ENCODE measurements around the gene SNX30.

The SNX30 gene

GRCh38 chr9:112890106-112891081, 139.8 kb downstream of the SNX30 start, which contains the start of gene SLC46A2:
SLC46A2 (minus strand) TSS chr9:112890876; CDS start chr9:112890681, 195 bp downstream.
- H3K4me3 ChIP-seq (ENCODE audit: low read depth, low read length) = peak within 1 kb of the TSS; percentile 29
- CTCF ChIA-PET = interaction anchor here (3.4 kb wide), 1 partner anchor 12 kb away, joined by 17 read pairs; no protein-coding TSS in a partner anchor
- H3K9me3 ChIP-seq (ENCODE audit: control insufficient read depth, insufficient read depth, low read depth, low read length) = no peaks in the 10 kb centered on the region
- no peak within 1 kb of the TSS for H3K27ac ChIP-seq (ENCODE audit: extremely low read depth, low read depth, low read length)
- POLR2A ChIA-PET = no interaction called here
- no peaks in the 10 kb centered on the region for H3K4me1 ChIP-seq (ENCODE audit: control insufficient read depth, insufficient read depth, low read length)
- TF ChIP-seq ZNF214 (tag by site-specific recombination; IDR thresholded peaks at IDR 0.05; ENCODE audit: borderline replicate concordance) = no peak
- TF ChIP-seq SP7 (tag by site-specific recombination; IDR thresholded peaks at IDR 0.05) = no peak
- no peak for TF ChIP-seq ZNF629 (tag by site-specific recombination; IDR thresholded peaks at IDR 0.05)
- TF ChIP-seq ZNF510 (tag by site-specific recombination; IDR thresholded peaks at IDR 0.05; ENCODE audit: insufficient replicate concordance) = no peak
- H3K36me3 ChIP-seq (ENCODE audit: control insufficient read depth in 2 of 2, insufficient read depth in 1 of 2, low read length in 2 of 2) = no peaks in the 10 kb centered on the region

- TF ChIP-seq RBAK (tag by site-specific recombination; IDR thresholded peaks at IDR 0.05) (no peak), ZNF776 (tag by site-specific recombination; IDR thresholded peaks at IDR 0.05; ENCODE audit: borderline replicate concordance) (no peak), ZNF184 (tag by site-specific recombination; IDR thresholded peaks at IDR 0.05) (no peak), ZNF48 (tag by site-specific recombination; IDR thresholded peaks at IDR 0.05) (no peak)
- Histone ChIP-seq H3K4me1 (ENCODE audit: control insufficient read depth, insufficient read depth, low read length) (no peaks in the 10 kb centered on the region), H3K9me3 (ENCODE audit: control insufficient read depth, insufficient read depth, low read depth, low read length) (no peaks in the 10 kb centered on the region), H3K4me3 (ENCODE audit: low read depth, low read length) (no peak overlapping the region), H3K27ac (ENCODE audit: extremely low read depth, low read depth, low read length) (no peak overlapping the region), H3K36me3 (ENCODE audit: control insufficient read depth in 2 of 2, insufficient read depth in 1 of 2, low read length in 2 of 2) (no peaks in the 10 kb centered on the region)
- POLR2A ChIA-PET = no interaction called here
- CTCF ChIA-PET = interaction anchor here (2.6 kb wide), 1 partner anchor 12 kb away, joined by 15 read pairs; no protein-coding TSS in a partner anchor
Measured at GRCh38 chr9:112891521-112891920, 141.0 kb downstream of the SNX30 start.

GRCh38 chr9:112892981-112893380, 142.4 kb downstream of the SNX30 start:
- TF ChIP-seq ZNF530 (tag by site-specific recombination; IDR thresholded peaks at IDR 0.05; ENCODE audit: low read depth) = no peak
- TF ChIP-seq ZNF768 (tag by site-specific recombination; IDR thresholded peaks at IDR 0.05) = no peak
- TF ChIP-seq ZNF146 (tag by site-specific recombination; IDR thresholded peaks at IDR 0.05) = no peak
- no peak for TF ChIP-seq ZBTB44 (tag by site-specific recombination; IDR thresholded peaks at IDR 0.05)
- no peaks in the 10 kb centered on the region for H3K9me3 ChIP-seq (ENCODE audit: control insufficient read depth, insufficient read depth, low read depth, low read length)
- no peak overlapping the region for H3K27ac ChIP-seq (ENCODE audit: extremely low read depth, low read depth, low read length)
- POLR2A ChIA-PET = no interaction called here
- no peaks in the 10 kb centered on the region for H3K36me3 ChIP-seq (ENCODE audit: control insufficient read depth in 2 of 2, insufficient read depth in 1 of 2, low read length in 2 of 2)
- CTCF ChIA-PET = interaction anchor here (2.6 kb wide), 1 partner anchor 10 kb away, joined by 15 read pairs; no protein-coding TSS in a partner anchor
- H3K4me1 ChIP-seq (ENCODE audit: control insufficient read depth, insufficient read depth, low read length) = no peaks in the 10 kb centered on the region
- no peak overlapping the region for H3K4me3 ChIP-seq (ENCODE audit: low read depth, low read length)

- H3K27ac ChIP-seq (ENCODE audit: extremely low read depth, low read depth, low read length) = no peak overlapping the region
- no peaks in the 10 kb centered on the region for H3K4me1 ChIP-seq (ENCODE audit: control insufficient read depth, insufficient read depth, low read length)
- H3K36me3 ChIP-seq (ENCODE audit: control insufficient read depth in 2 of 2, insufficient read depth in 1 of 2, low read length in 2 of 2) = no peaks in the 10 kb centered on the region
- H3K4me3 ChIP-seq (ENCODE audit: low read depth, low read length) = no peak overlapping the region
- CTCF ChIA-PET = interaction anchor here (0.6 to 2.6 kb wide), 3 partner anchors 9 to 557 kb away, joined by 3 to 15 read pairs (median 3); no protein-coding TSS in a partner anchor
- POLR2A ChIA-PET = no interaction called here
- H3K9me3 ChIP-seq (ENCODE audit: control insufficient read depth, insufficient read depth, low read depth, low read length) = no peaks in the 10 kb centered on the region
- TF ChIP-seq ZNF112 (tag by site-specific recombination; IDR thresholded peaks at IDR 0.05) = no peak
- TF ChIP-seq PRDM10 (tag by site-specific recombination; IDR thresholded peaks at IDR 0.05) = no peak
- no peak for TF ChIP-seq ZNF610 (tag by site-specific recombination; IDR thresholded peaks at IDR 0.05; ENCODE audit: borderline replicate concordance)
- no peak for TF ChIP-seq CTCF (tag by site-specific recombination; IDR thresholded peaks at IDR 0.05)
Measured at GRCh38 chr9:112894041-112894440, 143.5 kb downstream of the SNX30 start.

All from HEK293 (cell line).